ENCODE results near the gene GNB1L. TPM values are rescaled to one million over a fixed set of nuclear protein-coding genes. Genes with fewer than 3 reads are reported as not detected.

The GNB1L gene
- polyA plus RNA-seq, 1 donor from 2014 or later = 16.5 TPM

DNA sequence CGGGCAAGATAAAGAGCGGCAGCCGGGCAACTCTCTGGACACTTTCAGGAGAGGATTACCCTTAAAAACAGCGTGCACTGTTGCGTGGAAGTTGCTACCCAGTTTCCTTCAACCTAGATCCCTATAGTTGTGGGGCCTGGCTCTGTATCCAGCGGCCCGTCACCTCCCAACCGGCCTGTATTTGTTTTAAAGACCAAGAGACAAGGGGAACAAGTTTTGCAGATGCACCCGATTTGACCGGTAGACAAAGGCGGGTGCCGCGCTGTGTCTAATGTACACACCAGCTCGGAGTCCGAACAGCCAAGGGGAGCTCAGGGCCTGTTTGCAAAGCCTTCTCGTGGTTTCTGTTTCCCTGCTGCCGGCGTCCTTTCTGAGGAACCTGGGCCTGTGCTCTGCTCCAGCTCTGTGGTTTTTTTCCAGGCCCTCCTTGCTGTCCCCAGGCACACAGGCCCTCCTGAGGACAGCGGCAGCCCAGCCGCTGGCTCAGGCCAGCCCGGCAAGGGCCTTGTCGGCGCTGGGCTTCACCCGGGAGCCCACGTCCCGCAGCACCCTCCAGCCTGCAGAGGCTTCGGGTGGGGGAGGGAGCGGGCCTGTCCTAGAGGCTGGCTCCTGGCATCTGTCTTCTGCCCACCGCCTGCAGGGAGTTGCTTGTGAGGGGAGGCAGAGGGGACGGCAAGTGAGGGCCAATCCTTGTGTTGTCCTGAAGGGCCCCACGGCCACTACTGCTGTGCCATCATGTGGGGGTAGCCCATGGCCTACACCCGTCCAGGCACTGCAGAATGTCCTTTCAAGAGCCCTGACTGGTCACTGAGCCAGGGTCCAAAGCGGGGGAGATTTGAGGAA, 92.7 kb downstream of the GNB1L start:
- no peaks in the 10 kb centered on the region for H3K9me2 ChIP-seq (ENCODE audit: insufficient read depth, low read length)
- peaks cover 90% of the 10 kb centered on the region for H3K27me3 ChIP-seq (ENCODE audit: insufficient read depth, low read depth, low read length)
- H4K20me1 ChIP-seq (ENCODE audit: insufficient read depth) = no peaks in the 10 kb centered on the region
- no peak overlapping the region for H3K4me3 ChIP-seq (ENCODE audit: low read length)
- no peaks in the 10 kb centered on the region for H3K79me2 ChIP-seq (replicated peaks; ENCODE audit: insufficient read depth, low read length)
- H3K36me3 ChIP-seq (ENCODE audit: insufficient read depth, low read length) = no peaks in the 10 kb centered on the region
- no peaks in the 10 kb centered on the region for H3F3A ChIP-seq (ENCODE audit: insufficient read depth, low read length, poor library complexity, severe bottlenecking)
- no peak overlapping the region for H3K9ac ChIP-seq (ENCODE audit: low read length)
- H3K4me2 ChIP-seq (ENCODE audit: low read length) = no peak overlapping the region
- no peak overlapping the region for H2AFZ ChIP-seq (ENCODE audit: low read depth, low read length)
- H3K9me3 ChIP-seq (ENCODE audit: low read length) = no peaks in the 10 kb centered on the region
- H3K27ac ChIP-seq (ENCODE audit: low read length) = no peak overlapping the region
- no peak for TF ChIP-seq TAF1 (IDR thresholded peaks at IDR 0.05; ENCODE audit: low read depth)
- no peak for TF ChIP-seq MXI1 (conservative IDR thresholded peaks at IDR 0.05; ENCODE audit: poor library complexity, severe bottlenecking)
- no peak for TF ChIP-seq POLR2AphosphoS5 (IDR thresholded peaks at IDR 0.05)
- no peak for TF ChIP-seq SMC3 (conservative IDR thresholded peaks at IDR 0.05; ENCODE audit: poor library complexity)
- TF ChIP-seq, protein P1, sequence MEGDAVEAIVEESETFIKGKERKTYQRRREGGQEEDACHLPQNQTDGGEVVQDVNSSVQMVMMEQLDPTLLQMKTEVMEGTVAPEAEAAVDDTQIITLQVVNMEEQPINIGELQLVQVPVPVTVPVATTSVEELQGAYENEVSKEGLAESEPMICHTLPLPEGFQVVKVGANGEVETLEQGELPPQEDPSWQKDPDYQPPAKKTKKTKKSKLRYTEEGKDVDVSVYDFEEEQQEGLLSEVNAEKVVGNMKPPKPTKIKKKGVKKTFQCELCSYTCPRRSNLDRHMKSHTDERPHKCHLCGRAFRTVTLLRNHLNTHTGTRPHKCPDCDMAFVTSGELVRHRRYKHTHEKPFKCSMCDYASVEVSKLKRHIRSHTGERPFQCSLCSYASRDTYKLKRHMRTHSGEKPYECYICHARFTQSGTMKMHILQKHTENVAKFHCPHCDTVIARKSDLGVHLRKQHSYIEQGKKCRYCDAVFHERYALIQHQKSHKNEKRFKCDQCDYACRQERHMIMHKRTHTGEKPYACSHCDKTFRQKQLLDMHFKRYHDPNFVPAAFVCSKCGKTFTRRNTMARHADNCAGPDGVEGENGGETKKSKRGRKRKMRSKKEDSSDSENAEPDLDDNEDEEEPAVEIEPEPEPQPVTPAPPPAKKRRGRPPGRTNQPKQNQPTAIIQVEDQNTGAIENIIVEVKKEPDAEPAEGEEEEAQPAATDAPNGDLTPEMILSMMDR (IDR thresholded peaks at IDR 0.05; ENCODE audit: poor library complexity, severe bottlenecking) = no peak
- TF ChIP-seq EZH2 (IDR thresholded peaks at IDR 0.05; ENCODE audit: borderline replicate concordance, insufficient read depth, low read length, poor library complexity, severe bottlenecking) = peak; percentile 85
- no peak for TF ChIP-seq RAD21 (conservative IDR thresholded peaks at IDR 0.05)
- TF ChIP-seq, protein P2, sequence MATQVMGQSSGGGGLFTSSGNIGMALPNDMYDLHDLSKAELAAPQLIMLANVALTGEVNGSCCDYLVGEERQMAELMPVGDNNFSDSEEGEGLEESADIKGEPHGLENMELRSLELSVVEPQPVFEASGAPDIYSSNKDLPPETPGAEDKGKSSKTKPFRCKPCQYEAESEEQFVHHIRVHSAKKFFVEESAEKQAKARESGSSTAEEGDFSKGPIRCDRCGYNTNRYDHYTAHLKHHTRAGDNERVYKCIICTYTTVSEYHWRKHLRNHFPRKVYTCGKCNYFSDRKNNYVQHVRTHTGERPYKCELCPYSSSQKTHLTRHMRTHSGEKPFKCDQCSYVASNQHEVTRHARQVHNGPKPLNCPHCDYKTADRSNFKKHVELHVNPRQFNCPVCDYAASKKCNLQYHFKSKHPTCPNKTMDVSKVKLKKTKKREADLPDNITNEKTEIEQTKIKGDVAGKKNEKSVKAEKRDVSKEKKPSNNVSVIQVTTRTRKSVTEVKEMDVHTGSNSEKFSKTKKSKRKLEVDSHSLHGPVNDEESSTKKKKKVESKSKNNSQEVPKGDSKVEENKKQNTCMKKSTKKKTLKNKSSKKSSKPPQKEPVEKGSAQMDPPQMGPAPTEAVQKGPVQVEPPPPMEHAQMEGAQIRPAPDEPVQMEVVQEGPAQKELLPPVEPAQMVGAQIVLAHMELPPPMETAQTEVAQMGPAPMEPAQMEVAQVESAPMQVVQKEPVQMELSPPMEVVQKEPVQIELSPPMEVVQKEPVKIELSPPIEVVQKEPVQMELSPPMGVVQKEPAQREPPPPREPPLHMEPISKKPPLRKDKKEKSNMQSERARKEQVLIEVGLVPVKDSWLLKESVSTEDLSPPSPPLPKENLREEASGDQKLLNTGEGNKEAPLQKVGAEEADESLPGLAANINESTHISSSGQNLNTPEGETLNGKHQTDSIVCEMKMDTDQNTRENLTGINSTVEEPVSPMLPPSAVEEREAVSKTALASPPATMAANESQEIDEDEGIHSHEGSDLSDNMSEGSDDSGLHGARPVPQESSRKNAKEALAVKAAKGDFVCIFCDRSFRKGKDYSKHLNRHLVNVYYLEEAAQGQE (IDR thresholded peaks at IDR 0.05; ENCODE audit: borderline replicate concordance) = no peak

DNA sequence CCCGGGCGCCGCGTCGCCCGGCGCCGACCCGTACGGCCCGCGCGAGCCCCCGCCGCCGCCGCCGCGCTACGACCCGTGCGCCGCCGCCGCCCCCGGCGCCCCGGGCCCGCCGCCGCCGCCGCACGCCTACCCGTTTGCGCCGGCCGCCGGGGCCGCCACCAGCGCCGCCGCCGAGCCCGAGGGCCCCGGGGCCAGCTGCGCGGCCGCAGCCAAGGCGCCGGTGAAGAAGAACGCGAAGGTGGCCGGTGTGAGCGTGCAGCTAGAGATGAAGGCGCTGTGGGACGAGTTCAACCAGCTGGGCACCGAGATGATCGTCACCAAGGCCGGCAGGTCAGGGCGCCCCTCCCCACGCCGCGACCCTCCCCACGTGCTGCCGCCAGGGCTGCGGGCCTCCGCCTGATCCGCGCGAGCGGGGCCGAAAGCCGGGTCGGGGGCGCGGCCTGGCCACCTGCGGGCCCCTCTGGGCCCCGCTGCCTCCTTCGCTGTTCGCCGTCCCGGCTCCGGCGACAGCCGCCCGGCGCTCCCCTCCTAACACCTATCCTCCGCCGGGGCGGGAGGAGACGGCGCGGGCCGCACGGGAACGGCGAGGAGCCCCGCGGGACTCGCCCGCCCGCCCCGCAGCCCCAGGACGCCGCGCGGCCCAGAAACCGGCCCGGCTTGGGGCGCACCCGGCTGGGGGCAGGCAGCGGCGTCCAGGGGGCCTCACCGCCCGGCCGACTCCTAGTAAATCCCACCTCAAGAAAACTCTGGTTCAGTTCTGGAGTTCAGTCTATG, 93.5 kb downstream of the GNB1L start:
- no peak overlapping the region for H3K9ac ChIP-seq (ENCODE audit: low read length)
- no peaks in the 10 kb centered on the region for H3K9me3 ChIP-seq (ENCODE audit: low read length)
- peaks cover 90% of the 10 kb centered on the region for H3K27me3 ChIP-seq (ENCODE audit: insufficient read depth, low read depth, low read length)
- TF ChIP-seq MXI1 (conservative IDR thresholded peaks at IDR 0.05; ENCODE audit: poor library complexity, severe bottlenecking) = no peak
- TF ChIP-seq RAD21 (conservative IDR thresholded peaks at IDR 0.05) = no peak
- TF ChIP-seq, protein P1 (IDR thresholded peaks at IDR 0.05; ENCODE audit: poor library complexity, severe bottlenecking) = no peak
- TF ChIP-seq EZH2 (IDR thresholded peaks at IDR 0.05; ENCODE audit: borderline replicate concordance, insufficient read depth, low read length, poor library complexity, severe bottlenecking) = peak; percentile 93
- H3K4me3 ChIP-seq (ENCODE audit: low read length) = no peak overlapping the region
- no peaks in the 10 kb centered on the region for H3K9me2 ChIP-seq (ENCODE audit: insufficient read depth, low read length)
- no peaks in the 10 kb centered on the region for H3F3A ChIP-seq (ENCODE audit: insufficient read depth, low read length, poor library complexity, severe bottlenecking)
- no peak overlapping the region for H2AFZ ChIP-seq (ENCODE audit: low read depth, low read length)
- no peaks in the 10 kb centered on the region for H3K79me2 ChIP-seq (replicated peaks; ENCODE audit: insufficient read depth, low read length)
- H4K20me1 ChIP-seq (ENCODE audit: insufficient read depth) = no peaks in the 10 kb centered on the region
- H3K27ac ChIP-seq (ENCODE audit: low read length) = no peak overlapping the region
- no peak overlapping the region for H3K4me2 ChIP-seq (ENCODE audit: low read length)
- no peaks in the 10 kb centered on the region for H3K36me3 ChIP-seq (ENCODE audit: insufficient read depth, low read length)
